Measurements from ENCODE around the gene CANT1. TPM values are rescaled to one million over a fixed set of nuclear protein-coding genes. Genes with fewer than 3 reads are reported as not detected.
"Not testable (repeated sequence)": the region's sequence is repeated elsewhere in the genome, so short reads cannot be mapped to it uniquely, and the experiment has no call there.

CANT1 gene
- total and polyA plus RNA-seq, 3 donors from 2014 or later: 60.6 to 80.5 (median 64.1) TPM

GRCh38 chr17:78950870-78951269, 58.7 kb downstream of the CANT1 start:
- H3K27ac ChIP-seq: no peak overlapping the region
- H3K9me3 ChIP-seq: no peaks in the 10 kb centered on the region
- TF ChIP-seq CTCF (IDR thresholded peaks at IDR 0.05) (no peak), POLR2A (IDR thresholded peaks at IDR 0.05) (no peak)
- DNase-seq: no peak
- intact Hi-C loops (cut with DNase I; ENCODE audit: low total_unique reads): no loop called here
- H3K4me3 ChIP-seq: no peak overlapping the region
- WGBS, 2 donors: 87 to 92% methylated on average over 2 of the region's 2 CpGs
- no peaks in the 10 kb centered on the region for H3K36me3 ChIP-seq (ENCODE audit: low read depth, missing control alignments)
- H3K27me3 ChIP-seq: no peaks in the 10 kb centered on the region
- H3K4me1 ChIP-seq: peaks cover 30% of the 10 kb centered on the region

- WGBS, 2 donors: 49 to 59% methylated on average over 13 to 18 of the region's 18 CpGs
- Histone ChIP-seq H3K27ac (peak overlapping the region; percentile 56 to 66), H3K4me1 (peaks cover 21% of the 10 kb centered on the region), H3K4me3 (no peak overlapping the region), H3K9me3 (no peaks in the 10 kb centered on the region), H3K36me3 (ENCODE audit: low read depth, missing control alignments) (no peaks in the 10 kb centered on the region), H3K27me3 (no peaks in the 10 kb centered on the region)
- DNase-seq: peak; percentile 94
- TF ChIP-seq CTCF (IDR thresholded peaks at IDR 0.05) (no peak), POLR2A (IDR thresholded peaks at IDR 0.05) (no peak)
- intact Hi-C loops (cut with DNase I; ENCODE audit: low total_unique reads): no loop called here
Measured at GRCh38 chr17:78947235-78948149, 62.1 kb downstream of the CANT1 start.

GRCh38 chr17:78946631-78947030, 62.9 kb downstream of the CANT1 start:
- intact Hi-C loops (cut with DNase I; ENCODE audit: low total_unique reads): no loop called here
- Histone ChIP-seq H3K36me3 (ENCODE audit: low read depth, missing control alignments) (no peaks in the 10 kb centered on the region), H3K27me3 (no peaks in the 10 kb centered on the region), H3K9me3 (no peaks in the 10 kb centered on the region), H3K27ac (no peak overlapping the region), H3K4me1 (peaks cover 14% of the 10 kb centered on the region), H3K4me3 (no peak overlapping the region)
- WGBS, 2 donors: 84 to 89% methylated on average over 8 of the region's 8 CpGs
- TF ChIP-seq POLR2A (IDR thresholded peaks at IDR 0.05) (no peak), CTCF (IDR thresholded peaks at IDR 0.05) (no peak)
- no peak for DNase-seq

- intact Hi-C loops (cut with DNase I; ENCODE audit: low total_unique reads): no loop called here
- Histone ChIP-seq H3K27me3 (no peaks in the 10 kb centered on the region), H3K4me3 (no peak overlapping the region), H3K36me3 (ENCODE audit: low read depth, missing control alignments) (no peaks in the 10 kb centered on the region), H3K27ac (no peak overlapping the region), H3K9me3 (no peaks in the 10 kb centered on the region), H3K4me1 (peaks cover 14% of the 10 kb centered on the region)
- TF ChIP-seq CTCF (IDR thresholded peaks at IDR 0.05): no peak
- TF ChIP-seq POLR2A (IDR thresholded peaks at IDR 0.05): no peak
- WGBS, 2 donors: 91 to 93% methylated on average over 7 of the region's 7 CpGs
- DNase-seq: no peak
Measured at GRCh38 chr17:78946131-78946530, 63.4 kb downstream of the CANT1 start.

- intact Hi-C loops (cut with DNase I; ENCODE audit: low total_unique reads); H3K9me3 ChIP-seq; H3K36me3 ChIP-seq (ENCODE audit: low read depth, missing control alignments); H3K27me3 ChIP-seq; DNase-seq; H3K27ac ChIP-seq; H3K4me3 ChIP-seq: not testable (repeated sequence)
- 95 to 96% methylated on average over 12 of the region's 12 CpGs for WGBS, 2 donors
- peaks cover 17% of the 10 kb centered on the region for H3K4me1 ChIP-seq
Measured at GRCh38 chr17:78945455-78945854, 64.1 kb downstream of the CANT1 start.
